A549 (cell line): ENCODE data around the gene GREB1. TPM values are rescaled to one million over a fixed set of nuclear protein-coding genes. Genes with fewer than 3 reads are reported as not detected.
A peak's percentile ranks its signal among the peaks of the same experiment; 100 is the strongest.

ENCODE experiments used
- ATAC-seq, 2 experiments: fragments of 200-7000 bp in 1 of 2; fragments of >200 bp in 1 of 2; cut with Nextera tagmentation in 1 of 2; cut with Tn5 transposase in 1 of 2; 3 replicates each; pipeline versions ENCODE4 v1.8.0 to v1.9.1; 2018 to 2020; ENCODE audit warnings: mild to moderate bottlenecking in 1 of 2, moderate library complexity in 1 of 2
- CTCF ChIA-PET: fragments of 300-600 bp; sonication (Branson Sonifier 250); formaldehyde crosslinking; extraction: SDS; loops from one replicate; lab custom pipeline; 2021; ENCODE audit warnings: antibody characterized with exemption, inconsistent platforms; lab: Yijun Ruan, JAX
- POLR2A ChIA-PET: fragments of 350-600 bp; formaldehyde crosslinking; extraction: SDS; loops from one replicate; lab custom pipeline; 2021; ENCODE audit warnings: antibody characterized with exemption, inconsistent platforms; lab: Yijun Ruan, JAX
- DNase-seq, 2 experiments: peaks; one replicate each; pipeline versions ENCODE4 v3.0.0 to v3.0.0-alpha.2; 2011 to 2016; ENCODE audit warnings: low read depth in 1 of 2, low spot score in 1 of 2
- FAIRE-seq: peaks from 2 replicates; lab custom pipeline; 2011; peaks lifted over from hg19 to GRCh38; lab: Jason Lieb, UNC
- H3K27ac ChIP-seq, 2 experiments: fragments of >200 bp; sonication (Bioruptor Twin); formaldehyde crosslinking; 3 replicates each; pipeline ENCODE4 v1.5.1; 2016 to 2017
- H3K4me1 ChIP-seq: fragments of >200 bp; sonication (Bioruptor Twin); formaldehyde crosslinking; 3 replicates; pipeline ENCODE4 v1.6.1; 2016
- H3K4me2 ChIP-seq: fragments of >200 bp; sonication (Bioruptor Twin); formaldehyde crosslinking; 3 replicates; pipeline ENCODE4 v1.6.1; 2016
- H3K4me3 ChIP-seq: fragments of >200 bp; sonication (Bioruptor Twin); formaldehyde crosslinking; 3 replicates; pipeline ENCODE4 v1.5.1; 2016
- H3K9me3 ChIP-seq: fragments of >200 bp; sonication (Bioruptor Twin); formaldehyde crosslinking; 3 replicates; pipeline ENCODE4 v1.6.1; 2016
- BCL3 ChIP-seq: fragments of >200 bp; sonication (Bioruptor Twin); formaldehyde crosslinking; IDR thresholded peaks from 3 replicates; pipeline ENCODE4 v1.6.1; 2016
- CBX8 ChIP-seq: fragments of 200-600 bp; sonication (generic); IDR thresholded peaks from 2 replicates; pipeline ENCODE4 v1.6.1; 2016
- CHD2 ChIP-seq: fragments of 150-350 bp; IDR thresholded peaks from 2 replicates; pipeline ENCODE4 v1.6.1; 2014; ENCODE audit warnings: low read length; ENCODE audit not compliant: partially characterized antibody
- CHD4 ChIP-seq: fragments of 200-600 bp; sonication (generic); IDR thresholded peaks from 2 replicates; pipeline ENCODE4 v1.6.1; 2016; ENCODE audit warnings: antibody characterized with exemption, mild to moderate bottlenecking, borderline replicate concordance
- E2F6 ChIP-seq: IDR thresholded peaks from 2 replicates; pipeline ENCODE4 v1.6.1; 2012; ENCODE audit warnings: low read depth, borderline replicate concordance
- EHF ChIP-seq: fragments of 250-450 bp; sonication (Bioruptor Pico); IDR thresholded peaks from 2 replicates; pipeline ENCODE4 v1.5.0; 2020; ENCODE audit warnings: mild to moderate bottlenecking
- ESRRA ChIP-seq: fragments of 150-350 bp; IDR thresholded peaks from 2 replicates; pipeline ENCODE4 v1.6.1; 2014; ENCODE audit warnings: mild to moderate bottlenecking, low read length, borderline replicate concordance
- FOSB ChIP-seq: fragments of 250-450 bp; sonication (Bioruptor Pico); IDR thresholded peaks from 2 replicates; pipeline ENCODE4 v1.5.0; 2020; ENCODE audit warnings: mild to moderate bottlenecking, moderate library complexity
- FOXS1 ChIP-seq: fragments of 250-450 bp; sonication (Bioruptor Pico); IDR thresholded peaks from 2 replicates; pipeline ENCODE4 v1.5.0; 2020; ENCODE audit warnings: mild to moderate bottlenecking, moderate library complexity
- GATA3 ChIP-seq: IDR thresholded peaks from 2 replicates; pipeline ENCODE4 v1.6.1; 2012; ENCODE audit warnings: borderline replicate concordance
- HES2 ChIP-seq: fragments of >200 bp; sonication (Bioruptor Twin); formaldehyde crosslinking; IDR thresholded peaks from 2 replicates; pipeline ENCODE4 v1.6.1; 2016
- HMGXB4 ChIP-seq: fragments of 250-450 bp; sonication (Bioruptor Pico); IDR thresholded peaks from 2 replicates; pipeline ENCODE4 v1.5.0; 2021; ENCODE audit warnings: mild to moderate bottlenecking, moderate library complexity, borderline replicate concordance
- HOXA7 ChIP-seq: fragments of 250-450 bp; sonication (Bioruptor Pico); IDR thresholded peaks from 2 replicates; pipeline ENCODE4 v1.5.0; 2020; ENCODE audit warnings: mild to moderate bottlenecking, moderate library complexity
- KDM1A ChIP-seq: fragments of 200-600 bp; sonication (generic); IDR thresholded peaks from 2 replicates; pipeline ENCODE4 v1.6.1; 2016; ENCODE audit warnings: low read depth, mild to moderate bottlenecking
- MAX ChIP-seq: IDR thresholded peaks from 2 replicates; pipeline ENCODE4 v1.6.1; 2012
- MAZ ChIP-seq: fragments of 150-350 bp; IDR thresholded peaks from 2 replicates; pipeline ENCODE4 v1.6.1; 2014; ENCODE audit warnings: antibody characterized with exemption, low read depth, low read length, borderline replicate concordance
- NFE2L2 ChIP-seq: fragments of 150-350 bp; conservative IDR thresholded peaks from 2 replicates; pipeline ENCODE4 v1.6.1; 2014; ENCODE audit warnings: low read length
- NPAS2 ChIP-seq: fragments of 250-450 bp; sonication (Bioruptor Pico); IDR thresholded peaks from 2 replicates; pipeline ENCODE4 v1.8.0; 2022; ENCODE audit warnings: mild to moderate bottlenecking, moderate library complexity, borderline replicate concordance
- NR3C1 ChIP-seq: fragments of >200 bp; sonication (Bioruptor Twin); formaldehyde crosslinking; IDR thresholded peaks from 3 replicates; pipeline ENCODE4 v1.6.1; 2017
- PBX3 ChIP-seq: IDR thresholded peaks from 2 replicates; pipeline ENCODE4 v1.6.1; 2012
- RARB ChIP-seq: fragments of 250-450 bp; sonication (Bioruptor Pico); IDR thresholded peaks from 2 replicates; pipeline ENCODE4 v1.8.0; 2021; ENCODE audit warnings: mild to moderate bottlenecking, moderate library complexity
- REST ChIP-seq: fragments of 200-600 bp; sonication (generic); IDR thresholded peaks from 2 replicates; pipeline ENCODE4 v1.6.1; 2016; ENCODE audit warnings: antibody characterized with exemption, mild to moderate bottlenecking, moderate library complexity
- RFX5 ChIP-seq: fragments of 450-650 bp; IDR thresholded peaks from 2 replicates; pipeline ENCODE4 v1.7.1; 2014; ENCODE audit warnings: antibody characterized with exemption, mild to moderate bottlenecking, moderate library complexity
- RNF2 ChIP-seq: fragments of 200-600 bp; sonication (generic); IDR thresholded peaks from 2 replicates; pipeline ENCODE4 v1.6.1; 2016; ENCODE audit warnings: low read depth, mild to moderate bottlenecking, antibody characterized with exemption, moderate library complexity, borderline replicate concordance
- ZC3H11A ChIP-seq: fragments of 450-650 bp; IDR thresholded peaks from 2 replicates; pipeline ENCODE4 v1.6.1; 2014; ENCODE audit warnings: antibody characterized with exemption, mild to moderate bottlenecking
- ZNF302 ChIP-seq: fragments of 250-450 bp; sonication (Bioruptor Pico); IDR thresholded peaks from 2 replicates; pipeline ENCODE4 v1.9.0; 2021; ENCODE audit warnings: inconsistent platforms, mild to moderate bottlenecking, moderate library complexity
- WGBS: methylation state at CpG from one replicate; pipeline ENCODE4 v1.1.6; 2017; ENCODE audit errors: missing lambda C conversion rate; 5-methylcytosine and 5-hydroxymethylcytosine counted together
- polyA plus RNA-seq, 4 experiments: library from polyadenylated mRNA; depleted of rRNA in 3 of 4; stranded (reverse); fragments of >200 nt; fragmentation: RNase III in 1 of 4; extraction: RNeasy Plus Mini Kit Qiagen cat#74134 plus additional on column Dnase treatment in 1 of 4; gene quantifications; 2 replicates in 3 of 4; 3 replicates in 1 of 4; pipeline ENCODE4 v1.2.3, GENCODE V29; 2011 to 2017

The GREB1 gene
- polyA plus RNA-seq, 2 of the 4 experiments (the other 2 are of a cell fraction) = 1.1 to 1.3 TPM

GRCh38 chr2:11541693-11542274 lies 7.9 kb downstream of the GREB1 start:
- DNase-seq (no peak), ATAC-seq (peak in 1 of 2 experiments; percentile 22; a peak in 1 of 6 replicates), FAIRE-seq (no peak)
- CTCF ChIA-PET = interaction anchor here (0.6 to 2.6 kb wide), 3 partner anchors 20 to 41 kb away, joined by 3 to 10 read pairs (median 3); no protein-coding TSS in a partner anchor
- Histone ChIP-seq H3K27ac (no peak overlapping the region), H3K4me1 (no peaks in the 10 kb centered on the region), H3K4me3 (no peak overlapping the region), H3K4me2 (no peak overlapping the region), H3K9me3 (no peaks in the 10 kb centered on the region)
- POLR2A ChIA-PET = no interaction called here
- TF ChIP-seq MAX = no peak
- no peak for TF ChIP-seq NR3C1
- no peak for TF ChIP-seq EHF (CRISPR knock-in tag)
- TF ChIP-seq GATA3 = no peak
- no peak for TF ChIP-seq HMGXB4 (CRISPR knock-in tag)
- no peak for TF ChIP-seq BCL3
- TF ChIP-seq E2F6 = no peak
- no peak for TF ChIP-seq FOSB (CRISPR knock-in tag)
- no peak for TF ChIP-seq NPAS2 (CRISPR knock-in tag)
- TF ChIP-seq HOXA7 = no peak
- no peak for TF ChIP-seq RFX5
- TF ChIP-seq HES2 = no peak
- 52% methylated on average over 8 of the region's 8 CpGs for whole genome bisulfite sequencing

- ATAC-seq = peak; percentile 19 to 28; a peak in 3 of 6 replicates
- Histone ChIP-seq H3K4me2 (no peak overlapping the region), H3K4me3 (no peak overlapping the region), H3K9me3 (no peaks in the 10 kb centered on the region), H3K4me1 (no peaks in the 10 kb centered on the region)
- POLR2A ChIA-PET = no interaction called here
- WGBS = 53% methylated on average over 11 of the region's 11 CpGs
- no peak for TF ChIP-seq RNF2
- TF ChIP-seq PBX3 = no peak
- no peak for TF ChIP-seq KDM1A
- no peak for TF ChIP-seq NFE2L2
- TF ChIP-seq FOXS1 (CRISPR knock-in tag) = no peak
- TF ChIP-seq MAX = no peak
- TF ChIP-seq CBX8 = no peak
- no peak for TF ChIP-seq RARB
- TF ChIP-seq ZC3H11A = no peak
- no peak for TF ChIP-seq MAZ
- no peak for TF ChIP-seq CHD2
- TF ChIP-seq ESRRA = no peak
- TF ChIP-seq ZNF302 (CRISPR knock-in tag) = no peak
- no peak for TF ChIP-seq CHD4
- no peak for TF ChIP-seq REST
- TF ChIP-seq, all 56 proteins: peak for 0
- CTCF ChIA-PET = interaction anchor here (0.6 to 1.2 kb wide), 3 partner anchors 19 to 40 kb away, joined by 3 to 4 read pairs (median 3); no protein-coding TSS in a partner anchor
- DNase-seq (no peak), FAIRE-seq (no peak)
- no peak overlapping the region; a peak in 1 of 6 replicates for H3K27ac ChIP-seq
Observed at GRCh38 chr2:11542275-11542819, 8.5 kb downstream of the GREB1 start.
